KOPT-K1 (cell line): ENCODE measurements around the gene PAPSS1.
"Not testable (repeated sequence)": the region's sequence is repeated elsewhere in the genome, so short reads cannot be mapped to it uniquely, and the experiment has no call there.

Experiments
- H3K27ac ChIP-seq: fragments of 200-600 bp; sonication (generic); 2 replicates; pipeline ENCODE4 v1.5.1; 2016; ENCODE audit warnings: antibody characterized with exemption, mild to moderate bottlenecking, low read depth, low read length; ENCODE audit not compliant: poor library complexity, severe bottlenecking
- H3K36me3 ChIP-seq: fragments of 200-600 bp; sonication (generic); 2 replicates; pipeline ENCODE4 v1.5.1; 2017; ENCODE audit warnings: antibody characterized with exemption, mild to moderate bottlenecking, low read length, moderate library complexity; ENCODE audit not compliant: insufficient read depth
- H3K9me3 ChIP-seq: fragments of 200-600 bp; sonication (generic); 2 replicates; pipeline ENCODE4 v1.5.1; 2017; ENCODE audit warnings: antibody characterized with exemption, low read length, mild to moderate bottlenecking; ENCODE audit not compliant: insufficient read depth, poor library complexity, severe bottlenecking

PAPSS1 gene

GRCh38 chr4:107710493-107711459 is 9.3 kb downstream of the PAPSS1 start:
- Histone ChIP-seq H3K9me3 (peaks cover 27% of the 10 kb centered on the region), H3K36me3 (no peaks in the 10 kb centered on the region), H3K27ac (no peak overlapping the region)

- no peak overlapping the region for H3K27ac ChIP-seq
- H3K36me3 ChIP-seq = no peaks in the 10 kb centered on the region
- peaks cover 36% of the 10 kb centered on the region for H3K9me3 ChIP-seq
Observed at GRCh38 chr4:107709916-107710315, 10.1 kb downstream of the PAPSS1 start.

DNA sequence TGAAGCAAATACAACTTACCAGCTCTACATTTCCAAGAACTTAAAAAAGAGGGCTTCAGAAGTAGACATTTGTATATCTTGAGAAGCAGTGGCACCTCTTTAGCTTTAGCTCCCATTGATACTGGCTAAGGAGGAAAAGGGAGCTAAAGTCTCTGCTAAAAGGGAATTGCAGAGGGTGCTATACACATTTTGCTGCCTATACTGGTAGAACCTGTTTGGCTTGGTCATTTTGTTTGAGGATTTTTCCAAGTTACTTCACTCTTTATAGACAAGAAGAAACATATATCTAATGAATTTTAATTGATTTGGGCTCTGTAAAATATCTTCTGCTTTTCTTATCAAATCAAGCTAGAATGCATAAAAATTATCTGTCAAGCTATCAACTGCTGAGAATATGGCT is 11.8 kb downstream of the PAPSS1 start:
- Histone ChIP-seq H3K36me3 (no peaks in the 10 kb centered on the region), H3K9me3 (peaks cover 52% of the 10 kb centered on the region), H3K27ac (no peak overlapping the region)

DNA sequence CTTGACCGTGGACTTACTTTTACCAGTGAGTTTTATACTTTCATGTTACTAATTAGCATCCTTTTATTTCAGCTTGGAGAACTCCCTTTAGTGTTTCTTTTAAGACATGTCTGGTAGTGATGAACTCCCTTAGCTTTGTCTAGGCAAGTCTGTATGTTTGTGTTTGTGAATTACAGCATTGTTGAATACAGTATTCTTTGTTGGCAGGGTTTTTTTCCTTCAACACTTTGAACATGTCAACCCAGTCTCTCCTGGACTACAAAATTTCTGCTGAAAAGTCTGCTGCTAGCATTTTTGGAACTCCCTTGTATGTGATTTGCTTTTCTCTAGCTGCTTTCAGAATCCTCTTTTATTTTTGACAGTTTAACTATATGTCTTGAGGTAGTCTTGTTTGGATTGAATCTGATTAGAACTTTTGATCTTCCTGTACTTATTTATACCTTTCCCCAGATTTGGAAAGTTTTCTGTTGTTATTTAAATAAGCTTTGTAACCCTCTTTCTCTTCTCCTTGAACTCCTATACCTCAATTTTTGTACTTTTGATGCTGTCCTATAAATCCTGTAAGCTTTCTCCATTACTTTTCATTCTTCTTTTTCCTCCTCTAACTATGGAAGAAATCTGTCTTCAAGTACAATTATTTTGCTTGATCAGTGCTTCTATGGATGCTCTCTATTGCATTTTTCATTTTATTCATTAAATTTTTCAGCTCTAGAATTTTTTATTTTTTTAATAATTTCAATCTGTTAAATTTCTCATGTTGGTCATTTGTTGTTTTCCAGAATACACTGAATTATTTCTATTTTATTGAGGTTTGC is 14.1 kb downstream of the PAPSS1 start:
- H3K9me3 ChIP-seq = peaks cover 56% of the 10 kb centered on the region
- H3K36me3 ChIP-seq = no peaks in the 10 kb centered on the region
- H3K27ac ChIP-seq = no peak overlapping the region

DNA sequence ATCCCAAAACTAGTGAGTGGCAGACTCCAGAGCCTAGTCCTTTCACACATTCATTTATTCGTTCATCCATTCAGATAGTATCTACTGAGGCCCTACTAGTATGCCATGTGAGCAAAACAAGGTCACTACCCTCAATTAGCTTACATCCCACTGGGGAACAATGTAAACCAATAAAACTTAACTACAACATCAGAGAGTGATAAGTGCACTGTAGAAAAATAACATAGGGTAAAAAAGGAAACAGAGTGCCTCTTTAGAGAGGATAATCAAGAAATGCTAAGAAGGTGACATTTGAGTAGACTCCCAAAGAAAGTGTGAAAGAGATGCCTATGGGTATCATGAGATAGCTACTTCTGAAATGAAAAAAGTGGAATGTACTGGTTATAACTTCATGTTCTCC is 18.5 kb downstream of the PAPSS1 start:
- Histone ChIP-seq H3K27ac (no peak overlapping the region), H3K9me3 (peaks cover 37% of the 10 kb centered on the region), H3K36me3 (peaks cover 18% of the 10 kb centered on the region; the same call in 1 of the 2 replicates)

DNA sequence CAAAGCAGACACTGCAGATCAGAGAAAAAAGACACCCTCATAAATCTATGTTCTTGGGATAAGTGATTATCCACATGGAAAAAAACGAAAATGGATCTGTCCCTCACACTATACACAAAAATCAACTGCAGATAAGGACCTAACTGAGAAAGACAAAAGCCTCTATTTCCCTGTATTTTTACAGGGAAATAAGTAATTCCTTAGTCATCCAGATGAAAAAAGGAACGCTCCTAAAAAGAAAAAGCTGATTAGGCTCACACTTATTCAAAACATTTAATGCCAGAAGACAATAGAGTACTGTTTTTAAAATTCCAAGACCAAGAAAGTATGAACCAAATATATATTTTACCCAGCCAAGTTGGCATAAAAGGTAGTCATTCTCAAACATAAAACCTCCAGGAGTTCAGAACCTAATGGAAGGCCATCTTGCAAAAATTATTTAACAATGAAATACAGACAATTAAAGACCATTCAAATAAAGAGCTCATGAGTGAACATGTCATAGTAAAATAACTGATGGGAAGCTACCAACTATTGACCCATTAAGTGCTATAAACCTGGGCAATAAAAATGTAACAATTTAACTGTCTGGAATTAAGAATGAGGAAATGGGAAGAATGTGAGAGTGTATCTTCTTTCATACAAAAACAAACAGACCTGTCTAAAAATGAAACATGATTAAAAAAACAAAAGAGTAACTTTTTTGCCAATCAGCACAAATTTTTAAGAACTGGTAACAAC is 20.4 kb downstream of the PAPSS1 start:
- Histone ChIP-seq H3K27ac (no peak overlapping the region), H3K36me3 (peaks cover 24% of the 10 kb centered on the region; the same call in 1 of the 2 replicates), H3K9me3 (peaks cover 22% of the 10 kb centered on the region)

- Histone ChIP-seq H3K9me3 (peaks cover 22% of the 10 kb centered on the region), H3K36me3 (peaks cover 44% of the 10 kb centered on the region)
Observed at GRCh38 chr4:107696187-107696586, 23.8 kb downstream of the PAPSS1 start.

DNA sequence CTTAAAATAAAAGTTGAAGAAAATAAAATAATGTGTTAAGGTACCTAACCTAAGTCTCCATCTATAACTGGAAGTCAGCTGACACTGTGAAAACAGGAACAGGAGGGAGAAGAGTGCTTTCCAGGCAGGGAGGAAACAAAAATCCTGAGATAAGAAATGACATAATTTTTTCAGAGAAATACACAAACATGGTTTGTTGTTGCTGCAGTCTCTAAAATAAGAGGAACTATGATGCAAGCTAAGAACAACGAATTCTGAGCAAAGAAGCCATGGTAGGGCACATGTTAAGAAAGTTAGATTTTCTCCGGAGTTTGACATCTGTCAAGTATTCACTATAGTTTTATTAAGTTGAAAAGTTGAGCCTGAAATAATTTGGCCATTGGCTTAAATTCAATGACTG is 26.9 kb downstream of the PAPSS1 start:
- Histone ChIP-seq H3K36me3 (peaks cover 41% of the 10 kb centered on the region), H3K27ac (no peak overlapping the region), H3K9me3 (peaks cover 26% of the 10 kb centered on the region)

More at GRCh38 chr4:107696187-107696586, 23.8 kb downstream of the PAPSS1 start:
- not testable (repeated sequence) for H3K27ac ChIP-seq

GRCh38 chr4:107692202-107692601 is 27.8 kb downstream of the PAPSS1 start:
- H3K36me3 ChIP-seq = peaks cover 35% of the 10 kb centered on the region
- peaks cover 26% of the 10 kb centered on the region for H3K9me3 ChIP-seq
- no peak overlapping the region for H3K27ac ChIP-seq

DNA sequence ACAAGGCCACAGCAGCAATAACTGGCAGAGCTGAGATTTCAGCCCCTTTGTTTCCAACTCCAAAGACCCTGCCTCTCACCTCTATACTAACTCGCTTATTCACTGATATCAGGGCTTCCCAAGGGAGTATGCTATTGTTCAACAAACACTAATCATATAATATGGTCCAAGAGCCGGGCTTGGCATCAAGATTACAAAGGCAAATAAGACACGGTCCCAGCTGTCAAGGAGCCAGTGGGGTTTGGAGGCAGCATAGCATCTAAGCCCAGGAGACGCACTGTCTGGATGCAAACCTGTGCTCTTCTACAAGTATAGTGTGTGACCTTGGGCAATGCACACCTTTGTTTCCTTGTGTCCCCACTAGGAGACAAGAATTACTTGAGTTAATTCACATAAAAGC is 28.7 kb downstream of the PAPSS1 start:
- peaks cover 35% of the 10 kb centered on the region for H3K36me3 ChIP-seq
- no peak overlapping the region for H3K27ac ChIP-seq
- peaks cover 24% of the 10 kb centered on the region for H3K9me3 ChIP-seq

DNA sequence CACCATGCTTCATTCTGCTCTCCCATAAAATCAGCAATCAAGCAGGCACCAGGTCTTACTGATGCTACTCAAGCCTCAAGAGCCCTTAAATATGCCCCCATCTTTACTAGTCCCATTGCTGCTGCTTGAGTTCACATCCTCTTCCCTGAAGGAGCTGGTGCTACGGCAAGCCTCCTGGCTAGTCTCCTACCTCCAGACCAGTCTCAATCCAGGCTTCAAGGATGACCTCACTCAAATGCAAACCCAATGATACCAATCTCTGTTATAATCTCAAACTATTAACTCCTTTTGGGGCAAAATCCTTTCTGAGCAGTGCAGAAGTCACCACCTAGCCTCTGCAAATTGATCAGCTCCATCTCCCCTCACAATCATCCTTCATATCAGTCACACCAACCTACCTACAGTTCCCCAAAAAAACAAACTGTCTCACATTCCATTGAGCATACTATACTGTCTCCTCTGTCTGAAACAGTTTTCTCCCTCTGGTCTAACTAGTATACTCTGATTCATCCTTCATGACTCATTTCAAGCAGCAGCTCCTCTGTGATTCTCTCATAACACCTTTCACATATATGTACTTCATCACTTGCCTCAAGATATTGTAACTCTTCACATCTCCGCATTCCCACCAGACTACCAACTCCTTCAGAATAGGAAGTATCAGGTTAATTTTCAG is 30.0 kb downstream of the PAPSS1 start:
- H3K36me3 ChIP-seq = peaks cover 39% of the 10 kb centered on the region
- H3K27ac ChIP-seq = no peak overlapping the region
- peaks cover 21% of the 10 kb centered on the region for H3K9me3 ChIP-seq

DNA sequence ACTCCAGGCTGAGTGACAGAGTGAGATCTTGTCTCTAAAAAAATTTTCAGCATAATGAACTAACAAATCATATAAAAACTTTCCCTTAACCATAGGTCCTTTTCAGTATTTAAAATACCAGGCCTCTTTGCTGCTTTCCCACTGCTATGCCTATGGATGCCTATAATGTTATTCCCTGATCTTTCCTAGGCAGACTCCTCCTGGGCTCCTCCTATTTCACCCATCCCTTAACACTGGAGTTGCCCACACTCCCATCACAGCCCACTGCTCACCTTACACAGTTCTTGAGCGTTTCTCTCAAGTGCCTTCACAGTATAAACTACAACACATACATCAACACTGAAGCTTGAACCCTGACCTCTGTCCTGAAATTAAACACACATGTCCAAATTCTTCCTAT is 31.6 kb downstream of the PAPSS1 start:
- peaks cover 34% of the 10 kb centered on the region for H3K36me3 ChIP-seq
- H3K27ac ChIP-seq = no peak overlapping the region
- peaks cover 21% of the 10 kb centered on the region for H3K9me3 ChIP-seq

DNA sequence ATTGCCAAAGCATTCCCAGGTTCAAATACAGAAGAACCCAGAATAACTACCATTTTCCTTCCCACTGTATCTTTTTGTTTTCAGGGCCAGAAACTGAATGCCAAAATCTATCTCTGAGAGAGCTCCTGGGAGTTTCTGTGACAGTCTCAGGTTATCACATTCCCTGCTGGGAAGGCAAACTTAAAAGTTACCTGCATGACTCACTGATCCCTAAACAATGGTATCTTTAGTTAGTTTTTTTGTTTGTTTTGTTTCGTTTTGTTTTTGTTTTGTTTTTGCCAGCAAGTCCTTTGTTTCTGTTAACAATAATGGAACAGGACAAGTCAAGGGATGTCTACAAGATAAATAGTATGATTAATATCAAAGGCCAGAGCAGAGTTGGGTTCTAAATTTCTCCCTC is 34.3 kb downstream of the PAPSS1 start:
- Histone ChIP-seq H3K27ac (no peak overlapping the region), H3K9me3 (no peaks in the 10 kb centered on the region), H3K36me3 (peaks cover 26% of the 10 kb centered on the region)

DNA sequence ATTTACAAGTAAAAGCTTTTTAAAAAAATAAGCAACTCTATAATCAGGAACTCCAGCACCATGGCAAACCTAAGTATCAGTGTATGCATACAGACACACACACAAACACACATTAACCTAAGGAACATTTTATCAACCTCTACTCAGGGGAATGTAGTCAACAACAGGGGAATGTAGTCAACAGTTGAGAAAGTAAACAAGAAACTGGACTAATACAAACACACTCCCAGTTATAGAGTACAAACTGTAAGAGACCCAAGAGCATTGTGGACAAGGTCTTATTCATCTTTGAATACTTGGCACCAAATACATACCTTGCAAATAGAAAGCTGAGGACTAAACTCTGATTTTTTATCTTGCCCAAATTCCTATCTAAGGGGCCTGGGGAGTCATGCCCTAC is 36.2 kb downstream of the PAPSS1 start:
- H3K27ac ChIP-seq = no peak overlapping the region

More for the DNA sequence above, 36.2 kb downstream of the PAPSS1 start:
- Histone ChIP-seq H3K36me3 (peaks cover 31% of the 10 kb centered on the region), H3K9me3 (peaks cover 3% of the 10 kb centered on the region)
